ENCODE measurements around the gene AP4M1.

DNA sequence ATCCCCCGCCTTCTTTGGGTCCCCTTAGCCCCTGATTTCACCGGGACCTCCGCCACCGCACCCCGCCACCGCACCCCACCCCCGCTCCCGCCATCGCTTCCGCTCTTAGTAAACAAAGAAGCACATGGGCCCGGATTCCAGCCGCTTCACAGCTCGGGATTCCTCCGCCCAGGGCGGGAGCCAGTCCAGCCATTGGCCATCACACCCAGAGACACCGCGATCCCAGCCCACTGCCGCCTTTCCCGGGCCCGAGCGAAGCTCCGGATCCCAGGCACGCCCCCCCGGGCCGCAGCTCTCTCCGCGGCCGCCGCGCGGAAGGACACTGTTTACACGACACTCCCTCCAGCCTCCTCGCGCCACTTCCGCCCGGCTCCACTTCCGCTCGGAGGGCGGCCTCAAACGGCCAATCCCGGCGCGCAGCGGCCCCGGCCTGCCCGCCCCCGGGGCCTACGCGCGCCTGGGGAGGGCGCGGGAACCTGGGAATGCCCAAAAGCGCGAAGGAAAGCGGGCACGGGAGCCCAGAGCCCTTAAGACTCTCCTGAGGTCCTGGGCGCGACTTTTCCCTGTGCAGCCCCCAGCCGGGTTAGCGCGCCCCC lies 925 bp upstream of the AP4M1 start:
- TF ChIP-seq EZH2 (IDR thresholded peaks at IDR 0.05; ENCODE audit: borderline replicate concordance) = no peak
- TF ChIP-seq, protein P1, sequence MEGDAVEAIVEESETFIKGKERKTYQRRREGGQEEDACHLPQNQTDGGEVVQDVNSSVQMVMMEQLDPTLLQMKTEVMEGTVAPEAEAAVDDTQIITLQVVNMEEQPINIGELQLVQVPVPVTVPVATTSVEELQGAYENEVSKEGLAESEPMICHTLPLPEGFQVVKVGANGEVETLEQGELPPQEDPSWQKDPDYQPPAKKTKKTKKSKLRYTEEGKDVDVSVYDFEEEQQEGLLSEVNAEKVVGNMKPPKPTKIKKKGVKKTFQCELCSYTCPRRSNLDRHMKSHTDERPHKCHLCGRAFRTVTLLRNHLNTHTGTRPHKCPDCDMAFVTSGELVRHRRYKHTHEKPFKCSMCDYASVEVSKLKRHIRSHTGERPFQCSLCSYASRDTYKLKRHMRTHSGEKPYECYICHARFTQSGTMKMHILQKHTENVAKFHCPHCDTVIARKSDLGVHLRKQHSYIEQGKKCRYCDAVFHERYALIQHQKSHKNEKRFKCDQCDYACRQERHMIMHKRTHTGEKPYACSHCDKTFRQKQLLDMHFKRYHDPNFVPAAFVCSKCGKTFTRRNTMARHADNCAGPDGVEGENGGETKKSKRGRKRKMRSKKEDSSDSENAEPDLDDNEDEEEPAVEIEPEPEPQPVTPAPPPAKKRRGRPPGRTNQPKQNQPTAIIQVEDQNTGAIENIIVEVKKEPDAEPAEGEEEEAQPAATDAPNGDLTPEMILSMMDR (IDR thresholded peaks at IDR 0.05; ENCODE audit: poor library complexity) = no peak
